ENCODE measurements around the gene PRKAR1B. TPM values are rescaled to one million over a fixed set of nuclear protein-coding genes. Genes with fewer than 3 reads are reported as not detected.

The PRKAR1B gene
- total RNA-seq, 4 donors from 2014 or later, result 3.8 to 11.6 (median 6.3) TPM

DNA sequence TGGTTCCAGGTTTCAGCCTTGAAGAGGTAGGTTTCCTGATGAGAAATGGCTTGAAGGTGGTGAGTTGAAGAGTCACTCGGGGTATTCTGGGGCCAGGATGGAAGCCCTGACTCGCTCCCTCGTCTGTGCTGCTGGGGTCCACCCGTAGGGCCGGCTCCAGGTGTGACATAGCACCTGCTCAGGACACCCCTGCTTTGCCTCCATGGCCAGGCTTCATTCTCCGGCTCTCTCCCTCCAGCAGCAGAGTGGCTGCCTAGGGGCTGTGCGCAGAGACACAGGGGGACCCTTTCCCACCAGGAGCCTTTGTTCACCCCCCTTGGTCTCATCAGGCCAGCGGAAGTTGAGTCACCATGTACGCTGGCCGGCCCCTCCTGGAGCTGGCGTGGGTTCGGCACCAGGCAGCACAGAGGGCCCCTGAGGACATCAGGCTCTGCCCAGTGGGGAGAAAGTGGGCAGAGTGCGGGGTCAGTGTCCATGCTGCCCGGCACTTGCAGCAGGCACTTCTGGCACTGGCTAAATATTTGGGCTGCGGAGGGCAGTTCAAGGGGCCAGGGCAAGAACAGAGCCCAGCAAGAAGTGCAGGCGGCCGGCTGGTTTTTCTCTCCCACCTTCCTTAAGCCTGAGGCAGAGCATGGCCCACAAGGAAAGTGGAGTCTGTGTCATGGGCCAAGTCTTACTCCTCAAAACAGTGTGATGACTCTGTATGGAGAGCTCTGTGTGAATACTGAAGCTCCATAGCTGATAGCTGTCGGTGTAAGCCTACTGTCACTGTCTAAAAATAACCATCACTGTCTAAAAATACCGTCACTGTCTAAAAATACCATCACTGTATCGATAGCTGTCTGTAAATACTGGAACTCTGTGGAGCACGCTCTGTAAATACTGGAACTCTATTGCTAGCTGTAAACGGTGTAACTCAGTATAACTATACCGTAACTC is 3.7 kb upstream of the PRKAR1B start:
- TF ChIP-seq, protein P1, sequence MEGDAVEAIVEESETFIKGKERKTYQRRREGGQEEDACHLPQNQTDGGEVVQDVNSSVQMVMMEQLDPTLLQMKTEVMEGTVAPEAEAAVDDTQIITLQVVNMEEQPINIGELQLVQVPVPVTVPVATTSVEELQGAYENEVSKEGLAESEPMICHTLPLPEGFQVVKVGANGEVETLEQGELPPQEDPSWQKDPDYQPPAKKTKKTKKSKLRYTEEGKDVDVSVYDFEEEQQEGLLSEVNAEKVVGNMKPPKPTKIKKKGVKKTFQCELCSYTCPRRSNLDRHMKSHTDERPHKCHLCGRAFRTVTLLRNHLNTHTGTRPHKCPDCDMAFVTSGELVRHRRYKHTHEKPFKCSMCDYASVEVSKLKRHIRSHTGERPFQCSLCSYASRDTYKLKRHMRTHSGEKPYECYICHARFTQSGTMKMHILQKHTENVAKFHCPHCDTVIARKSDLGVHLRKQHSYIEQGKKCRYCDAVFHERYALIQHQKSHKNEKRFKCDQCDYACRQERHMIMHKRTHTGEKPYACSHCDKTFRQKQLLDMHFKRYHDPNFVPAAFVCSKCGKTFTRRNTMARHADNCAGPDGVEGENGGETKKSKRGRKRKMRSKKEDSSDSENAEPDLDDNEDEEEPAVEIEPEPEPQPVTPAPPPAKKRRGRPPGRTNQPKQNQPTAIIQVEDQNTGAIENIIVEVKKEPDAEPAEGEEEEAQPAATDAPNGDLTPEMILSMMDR (IDR thresholded peaks at IDR 0.05; ENCODE audit: low read depth), result no peak

DNA sequence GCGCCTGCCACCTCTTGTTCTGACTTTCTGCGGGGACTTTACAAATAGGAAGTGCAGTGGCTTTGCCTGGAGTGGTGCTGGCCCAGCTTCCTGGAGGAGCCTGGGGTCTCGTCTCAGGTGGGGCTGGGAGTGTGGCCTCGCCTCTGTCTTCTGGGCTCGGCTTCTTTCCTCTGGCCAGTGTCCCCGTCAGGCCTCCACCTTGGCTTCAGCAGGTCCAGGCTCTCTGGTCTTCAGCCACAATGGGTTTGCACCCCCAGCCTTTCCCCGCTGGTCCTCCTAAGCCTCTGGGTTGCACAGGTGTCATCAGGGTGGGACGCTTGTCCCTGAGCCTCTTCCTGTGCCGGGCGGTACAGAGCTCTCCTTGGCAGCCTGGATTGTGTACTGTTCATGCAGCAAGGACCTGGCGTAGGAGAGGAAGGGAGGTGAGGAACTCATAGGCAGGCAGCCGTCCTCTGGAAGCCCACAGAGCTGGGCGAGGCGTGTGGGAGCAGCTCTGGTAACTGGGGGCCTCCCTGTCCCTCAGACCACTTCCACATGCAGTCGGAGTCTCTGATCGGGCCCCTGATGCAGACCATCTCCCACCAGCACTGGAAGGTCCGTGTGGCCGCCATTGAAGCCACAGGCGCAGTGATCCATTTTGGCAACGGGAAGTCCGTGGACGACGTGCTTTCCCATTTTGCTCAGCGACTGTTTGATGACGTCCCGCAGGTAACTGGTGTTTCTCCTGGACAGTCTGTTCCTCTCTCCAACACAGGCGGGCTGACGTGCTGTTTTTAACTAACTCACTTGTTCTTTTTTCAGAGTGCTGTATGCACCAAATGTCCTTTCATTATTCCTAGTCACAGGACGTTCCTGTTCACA is 2.3 kb upstream of the PRKAR1B start:
- TF ChIP-seq, protein P1 (IDR thresholded peaks at IDR 0.05; ENCODE audit: low read depth), result no peak

DNA sequence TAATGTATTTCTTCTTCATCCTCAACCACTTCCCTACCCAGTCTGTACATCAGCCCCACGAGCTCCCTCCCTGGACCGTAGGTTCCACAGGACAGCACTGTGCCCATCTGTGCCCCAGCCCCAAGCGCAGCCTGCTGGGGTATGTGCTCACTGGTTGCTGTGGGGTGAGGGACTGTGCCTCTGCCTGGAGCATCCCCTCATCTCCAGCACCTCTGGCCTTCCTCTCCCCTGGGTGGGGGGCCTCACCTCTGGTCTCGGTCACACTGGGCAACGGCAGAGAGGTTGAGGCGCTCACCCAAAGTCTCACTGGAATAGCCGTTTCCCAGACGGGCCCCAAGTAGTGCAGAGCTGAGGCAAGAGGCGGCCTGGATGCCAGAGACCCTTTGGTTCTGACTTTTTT is 1.5 kb upstream of the PRKAR1B start:
- TF ChIP-seq, protein P1 (IDR thresholded peaks at IDR 0.05; ENCODE audit: low read depth), result no peak

DNA sequence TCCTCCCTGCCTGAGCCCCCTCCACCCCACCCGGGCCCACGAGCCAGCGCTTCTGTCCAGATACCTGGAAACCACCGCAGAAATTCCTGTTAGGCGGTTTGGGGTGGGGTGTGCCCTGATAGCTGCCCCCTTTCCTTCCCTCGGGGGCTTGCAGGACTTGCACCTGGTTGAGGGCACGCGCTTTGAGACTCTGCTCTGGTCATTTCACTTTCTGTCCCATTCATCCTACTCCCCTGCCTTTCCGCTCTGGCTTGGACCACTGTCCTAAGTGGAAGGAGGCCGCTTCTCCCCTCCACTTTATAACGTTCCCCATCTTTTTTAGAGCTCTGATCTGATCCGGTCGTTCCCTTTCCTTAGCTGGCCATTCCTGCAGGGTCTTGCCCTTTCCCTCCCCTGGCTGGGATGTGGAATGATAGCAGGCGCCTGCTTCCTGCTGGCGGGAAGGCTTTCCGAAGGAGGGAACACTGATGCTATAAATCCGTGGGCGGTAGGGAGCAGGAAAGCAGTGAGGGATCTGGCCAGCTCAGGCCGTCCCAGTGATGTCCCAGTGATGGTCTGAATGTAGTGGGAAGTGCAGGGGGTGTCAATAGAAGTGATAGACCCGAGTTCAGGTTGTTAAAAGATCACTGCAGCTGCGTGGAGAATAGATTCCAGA is 852 bp upstream of the PRKAR1B start:
- TF ChIP-seq, protein P1 (IDR thresholded peaks at IDR 0.05; ENCODE audit: low read depth), result no peak

DNA sequence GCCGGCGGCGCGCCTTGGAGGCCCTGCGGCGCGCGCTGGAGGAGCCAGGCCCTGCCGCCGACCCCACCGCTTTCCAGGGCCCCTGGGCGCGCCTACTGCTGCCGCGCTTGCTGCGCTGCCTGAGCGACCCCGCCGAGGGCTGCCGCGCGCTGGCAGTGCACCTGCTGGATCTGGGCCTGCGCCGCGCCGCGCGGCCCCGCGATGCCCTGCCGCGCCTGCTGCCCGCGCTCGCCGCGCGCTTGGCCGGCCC is 302 bp downstream of the PRKAR1B start:
- TF ChIP-seq, protein P1 (IDR thresholded peaks at IDR 0.05; ENCODE audit: low read depth), result no peak

DNA sequence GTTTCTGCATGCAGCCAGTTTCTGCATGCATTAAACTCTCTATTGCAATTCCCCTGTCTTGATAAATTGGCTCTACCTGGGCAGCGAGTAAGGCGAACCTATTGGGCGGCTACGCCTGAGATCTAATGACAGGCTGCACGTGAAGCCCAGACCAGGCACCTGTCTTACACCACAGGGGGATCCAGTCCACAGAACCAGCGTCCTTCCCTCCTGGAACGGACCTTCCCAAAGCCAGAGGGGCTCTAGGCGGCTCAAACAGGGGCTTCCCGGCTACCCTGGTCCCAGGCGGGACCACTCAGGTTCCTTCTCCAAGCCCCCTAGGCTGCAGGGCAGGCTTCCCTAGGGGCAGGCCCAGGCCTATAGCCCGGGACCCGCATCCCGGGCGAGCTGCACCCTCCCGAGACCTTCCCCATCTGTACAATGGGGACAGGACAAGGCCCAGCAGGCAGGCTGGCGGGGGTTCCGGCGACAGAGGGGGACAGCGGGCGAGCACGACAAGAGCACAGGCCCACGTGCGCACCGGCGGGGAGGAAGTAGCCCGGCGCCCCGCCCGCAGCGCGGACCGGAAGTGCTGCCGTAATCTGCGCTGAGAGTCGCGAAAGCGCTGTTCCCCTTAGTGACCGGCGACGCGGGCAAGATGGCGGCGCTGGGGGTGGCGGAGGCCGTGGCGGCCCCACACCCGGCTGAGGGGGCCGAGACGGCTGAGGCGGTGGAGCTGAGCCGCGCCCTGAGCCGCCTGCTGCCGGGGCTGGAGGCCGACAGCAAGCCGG is 812 bp downstream of the PRKAR1B start, which contains the start of gene DNAAF5:
Gene DNAAF5 (plus strand): TSS at position 616 of the 770 bp plus-strand sequence. CDS start 22 bp downstream, at position 638.
- TF ChIP-seq, protein P1 (IDR thresholded peaks at IDR 0.05; ENCODE audit: low read depth), result no peak

Data from subcutaneous adipose tissue (tissue), 4 donors.